Thyroid gland (tissue), 4 donors: ENCODE data around the gene TCF12. TPM values are rescaled to one million over a fixed set of nuclear protein-coding genes. Genes with fewer than 3 reads are reported as not detected.
A peak's percentile ranks its signal among the peaks of the same experiment; 100 is the strongest.

Source experiments
- DNase-seq, 2 donors: peaks; one replicate each; pipeline ENCODE4 v3.0.0-alpha.2; 2019
- H3K27ac ChIP-seq, 3 donors: fragments of 200-600 bp; sonication (generic); 1 replicate in 2 of 3; 2 replicates in 1 of 3; pipeline ENCODE4 v1.5.1; 2016 to 2019; ENCODE audit warnings: mild to moderate bottlenecking in 1 of 3, moderate library complexity in 1 of 3
- H3K27me3 ChIP-seq: fragments of 200-600 bp; sonication (generic); one replicate; pipeline ENCODE4 v1.5.1; 2019
- H3K36me3 ChIP-seq, 2 donors: fragments of 200-600 bp; sonication (generic); one replicate each; pipeline ENCODE4 v1.5.1; 2016 to 2019
- H3K4me1 ChIP-seq, 2 donors: fragments of 200-600 bp; sonication (generic); one replicate each; pipeline ENCODE4 v1.5.1; 2017 to 2019
- H3K4me3 ChIP-seq, 3 donors: fragments of 200-600 bp; sonication (generic); replicated peaks in 1 of 3; 1 replicate in 2 of 3; 2 replicates in 1 of 3; pipeline ENCODE4 v1.5.1; 2016; ENCODE audit warnings: mild to moderate bottlenecking in 1 of 3
- H3K9me3 ChIP-seq: fragments of 200-600 bp; sonication (generic); one replicate; pipeline ENCODE4 v1.5.1; 2017
- POLR2A ChIP-seq, 2 donors: fragments of 450-650 bp; IDR thresholded peaks; one replicate each; pipeline ENCODE4 v1.6.1; 2017; ENCODE audit warnings: antibody characterized with exemption in 2 of 2, mild to moderate bottlenecking in 2 of 2, moderate library complexity in 1 of 2
- WGBS, 2 donors: methylation state at CpG; one replicate each; pipeline ENCODE4 v1.1.5; 2017; 5-methylcytosine and 5-hydroxymethylcytosine counted together
- intact Hi-C: fragments of 100-400 bp; cut with DNase I; formaldehyde crosslinking; loops from one replicate; pipeline ENCODE4 v1.15.1; 2023
- total RNA-seq, 4 donors: library from RNA; depleted of rRNA; stranded (reverse); fragments of >200 nt; gene quantifications; one replicate each; pipeline ENCODE4 v1.2.3, GENCODE V29; 2016
- TF ChIP-seq, protein P1 (sequence below), 6 experiments: fragments of 200-600 bp in 3 of 6; fragments of 450-650 bp in 3 of 6; sonication (generic) in 3 of 6; IDR thresholded peaks; one replicate each; pipeline ENCODE4 v1.5.1; 2016 to 2019; ENCODE audit warnings: antibody characterized with exemption in 6 of 6, mild to moderate bottlenecking in 2 of 6, inconsistent platforms in 1 of 6, moderate library complexity in 1 of 6

Gene TCF12
- total RNA-seq, 4 donors from 2014 or later: 54.8 to 156 (median 108) TPM

DNA sequence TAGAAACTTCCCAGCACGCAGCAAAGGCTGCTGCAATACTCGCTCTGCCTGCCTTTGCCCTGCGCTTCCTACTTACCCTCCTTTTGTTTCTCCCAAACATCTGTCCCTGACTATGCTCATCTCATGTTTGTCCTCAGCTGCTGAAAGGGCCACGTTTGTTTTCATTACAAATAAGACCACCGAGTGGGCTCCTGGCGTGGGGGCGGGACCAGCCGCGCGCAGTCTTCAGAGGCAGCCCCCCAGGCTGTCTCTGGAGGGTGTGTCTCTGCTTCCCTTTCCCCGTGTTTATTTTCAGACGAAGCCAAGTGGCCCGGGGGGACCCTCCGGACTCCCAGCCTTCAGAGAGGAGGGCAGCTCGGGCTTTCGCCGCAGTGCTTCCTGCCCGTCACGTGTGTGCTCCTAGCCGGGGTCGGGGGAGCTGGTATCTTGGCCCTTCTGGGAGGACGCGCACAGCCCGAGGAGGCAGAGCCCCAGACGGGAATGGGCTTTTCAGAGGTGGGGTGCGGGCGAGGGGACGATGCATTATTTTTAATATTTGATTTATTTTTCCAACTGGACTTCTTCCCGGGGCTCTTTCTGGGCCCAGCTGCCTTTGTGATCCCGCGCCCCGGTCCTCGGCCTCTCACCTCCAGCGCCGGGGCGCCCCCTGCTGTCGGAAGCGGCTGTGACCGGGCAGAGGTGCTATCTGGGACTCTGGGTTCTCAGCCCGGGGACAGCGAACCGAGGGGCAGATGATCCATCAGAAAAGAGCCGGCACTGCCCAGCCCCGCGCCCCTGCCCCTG, 387.9 kb downstream of the TCF12 start:
- no peaks in the 10 kb centered on the region for H3K36me3 ChIP-seq
- H3K9me3 ChIP-seq: no peaks in the 10 kb centered on the region

DNA sequence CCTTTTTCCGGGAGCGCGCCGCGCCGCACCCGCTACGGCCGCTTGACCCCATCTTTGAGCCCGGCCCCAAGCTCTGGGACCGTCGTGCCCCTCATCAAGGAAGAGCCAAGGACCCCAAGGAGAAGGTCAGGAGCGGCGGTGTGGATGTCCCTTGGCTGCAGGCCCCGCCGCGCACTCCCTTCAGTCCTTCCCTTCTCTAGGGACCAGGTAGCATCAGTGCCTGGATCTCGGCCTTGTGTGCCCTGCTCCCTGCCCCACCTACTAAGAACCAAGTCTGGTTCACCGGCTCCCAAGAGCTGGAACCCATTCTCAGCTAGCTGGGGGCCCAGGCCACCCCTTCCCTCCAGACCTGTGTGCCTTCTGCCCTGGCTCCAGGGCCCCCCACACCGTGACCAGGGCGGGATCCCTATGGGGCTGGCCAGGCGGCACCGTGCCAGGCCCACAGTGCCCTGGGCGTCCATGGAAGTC, 388.5 kb downstream of the TCF12 start:
- Histone ChIP-seq H3K4me1 (peaks cover 5 to 6% of the 10 kb centered on the region in 2 donors), H3K9me3 (no peaks in the 10 kb centered on the region), H3K27ac (no peak overlapping the region), H3K27me3 (no peaks in the 10 kb centered on the region), H3K36me3 (no peaks in the 10 kb centered on the region), H3K4me3 (peak overlapping the region in 1 of 3 donors; percentile 38)
- WGBS, 2 donors: 30 to 83% methylated on average over 6 to 23 of the region's 24 CpGs
- TF ChIP-seq, protein P1, sequence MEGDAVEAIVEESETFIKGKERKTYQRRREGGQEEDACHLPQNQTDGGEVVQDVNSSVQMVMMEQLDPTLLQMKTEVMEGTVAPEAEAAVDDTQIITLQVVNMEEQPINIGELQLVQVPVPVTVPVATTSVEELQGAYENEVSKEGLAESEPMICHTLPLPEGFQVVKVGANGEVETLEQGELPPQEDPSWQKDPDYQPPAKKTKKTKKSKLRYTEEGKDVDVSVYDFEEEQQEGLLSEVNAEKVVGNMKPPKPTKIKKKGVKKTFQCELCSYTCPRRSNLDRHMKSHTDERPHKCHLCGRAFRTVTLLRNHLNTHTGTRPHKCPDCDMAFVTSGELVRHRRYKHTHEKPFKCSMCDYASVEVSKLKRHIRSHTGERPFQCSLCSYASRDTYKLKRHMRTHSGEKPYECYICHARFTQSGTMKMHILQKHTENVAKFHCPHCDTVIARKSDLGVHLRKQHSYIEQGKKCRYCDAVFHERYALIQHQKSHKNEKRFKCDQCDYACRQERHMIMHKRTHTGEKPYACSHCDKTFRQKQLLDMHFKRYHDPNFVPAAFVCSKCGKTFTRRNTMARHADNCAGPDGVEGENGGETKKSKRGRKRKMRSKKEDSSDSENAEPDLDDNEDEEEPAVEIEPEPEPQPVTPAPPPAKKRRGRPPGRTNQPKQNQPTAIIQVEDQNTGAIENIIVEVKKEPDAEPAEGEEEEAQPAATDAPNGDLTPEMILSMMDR (IDR thresholded peaks at IDR 0.05): peak in 1 of 6 experiments; percentile 4
- TF ChIP-seq POLR2A (IDR thresholded peaks at IDR 0.05): no peak
- DNase-seq: no peak
- intact Hi-C loops: loop anchor here (5.0 to 10.0 kb wide), 4 partner anchors 160 to 812 kb away; partner anchors contain the start of gene TCF12

More for the DNA sequence above, 387.9 kb downstream of the TCF12 start:
- H3K27ac ChIP-seq: no peak overlapping the region
- peak; percentile 82 to 90 for DNase-seq
- H3K27me3 ChIP-seq: no peaks in the 10 kb centered on the region
- H3K4me3 ChIP-seq: peak overlapping the region in 2 of 3 donors; percentile 38 to 43
- intact Hi-C loops: loop anchor here (5.0 to 10.0 kb wide), 4 partner anchors 159 to 812 kb away; partner anchors contain the start of gene TCF12
- TF ChIP-seq POLR2A (IDR thresholded peaks at IDR 0.05): no peak
- TF ChIP-seq, protein P1 (IDR thresholded peaks at IDR 0.05): peak; percentile 54 to 91 (median 76)
- H3K4me1 ChIP-seq: peaks cover 5 to 6% of the 10 kb centered on the region in 2 donors
- 5 to 7% methylated on average over 24 to 34 of the region's 45 CpGs for WGBS, 2 donors

DNA sequence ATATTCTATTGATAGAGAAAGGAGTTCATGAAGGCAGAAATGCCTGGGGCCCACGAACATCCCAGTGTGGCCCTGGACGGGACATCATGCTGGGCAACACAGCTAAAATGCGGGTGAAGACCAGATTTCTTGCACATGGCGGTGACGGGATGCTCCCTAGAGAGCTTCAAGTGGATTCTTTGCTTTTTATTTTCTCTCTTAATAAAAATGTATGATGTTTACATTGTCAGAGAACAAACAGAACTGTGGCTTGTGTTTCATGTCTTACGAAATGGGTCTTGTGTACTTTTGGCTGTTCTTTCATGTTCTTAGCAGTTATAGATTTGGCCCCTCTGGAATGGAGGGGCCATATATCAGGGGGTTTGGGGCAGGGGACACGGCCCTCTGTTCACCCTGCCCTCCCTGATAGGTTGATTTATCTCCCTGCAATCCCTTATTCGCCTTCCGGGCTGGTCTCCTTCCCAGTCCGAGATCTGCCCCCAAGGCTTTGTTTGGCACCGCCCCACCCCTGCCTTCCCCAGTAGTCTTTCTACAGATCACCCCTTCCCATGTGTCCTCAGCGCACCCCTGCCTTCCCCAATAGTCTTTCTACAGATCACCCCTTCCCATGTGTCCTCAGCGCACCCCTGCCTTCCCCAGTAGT, 389.2 kb downstream of the TCF12 start:
- no peaks in the 10 kb centered on the region for H3K9me3 ChIP-seq
- no peak for TF ChIP-seq POLR2A (IDR thresholded peaks at IDR 0.05)
- TF ChIP-seq, protein P1 (IDR thresholded peaks at IDR 0.05): no peak
- intact Hi-C loops: loop anchor here (5.0 to 10.0 kb wide), 4 partner anchors 160 to 813 kb away; partner anchors contain the start of gene TCF12
- no peak for DNase-seq
- no peaks in the 10 kb centered on the region for H3K36me3 ChIP-seq
- no peak overlapping the region for H3K27ac ChIP-seq
- 89 to 91% methylated on average over 12 to 13 of the region's 13 CpGs for WGBS, 2 donors
- peaks cover 5 to 6% of the 10 kb centered on the region in 2 donors for H3K4me1 ChIP-seq
- no peaks in the 10 kb centered on the region for H3K27me3 ChIP-seq
- no peak overlapping the region for H3K4me3 ChIP-seq

DNA sequence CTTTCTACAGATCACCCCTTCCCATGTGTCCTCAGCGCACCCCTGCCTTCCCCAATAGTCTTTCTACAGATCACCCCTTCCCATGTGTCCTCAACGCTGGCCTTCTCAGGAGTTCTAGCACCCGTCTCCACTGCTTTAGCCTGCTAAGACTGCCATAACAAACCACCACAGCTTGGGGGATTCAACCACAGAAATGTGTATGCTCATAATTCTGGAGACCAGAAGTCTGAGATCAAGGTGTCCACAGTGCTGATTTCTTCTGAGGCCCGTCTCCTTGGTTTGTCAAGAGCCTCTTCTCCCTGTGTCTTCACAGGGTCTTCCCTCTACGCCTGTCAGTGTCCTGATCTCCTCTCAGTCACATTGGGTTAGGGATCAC, 389.7 kb downstream of the TCF12 start:
- TF ChIP-seq, protein P1 (IDR thresholded peaks at IDR 0.05): no peak
- no peak for TF ChIP-seq POLR2A (IDR thresholded peaks at IDR 0.05)
- no peak for DNase-seq

More for the DNA sequence above, 389.7 kb downstream of the TCF12 start:
- Histone ChIP-seq H3K4me1 (peaks cover 5 to 6% of the 10 kb centered on the region in 2 donors), H3K36me3 (no peaks in the 10 kb centered on the region), H3K4me3 (no peak overlapping the region), H3K9me3 (no peaks in the 10 kb centered on the region), H3K27me3 (no peaks in the 10 kb centered on the region), H3K27ac (no peak overlapping the region)
- 96 to 98% methylated on average over 5 of the region's 5 CpGs for WGBS, 2 donors
- intact Hi-C loops: loop anchor here (5.0 to 10.0 kb wide), 4 partner anchors 161 to 813 kb away; partner anchors contain the start of gene TCF12
